Fibroblast of lung (primary cell): ENCODE measurements around the gene HADH. TPM values are rescaled to one million over a fixed set of nuclear protein-coding genes. Genes with fewer than 3 reads are reported as not detected.

Experiments
- DNase-seq, 2 donors: peaks; one replicate each; pipeline versions ENCODE4 v3.0.0 to v3.0.0-alpha.2; 2010; ENCODE audit warnings: low read depth in 2 of 2
- H2AFZ ChIP-seq: 2 replicates; pipeline ENCODE4 v1.5.1; 2012; ENCODE audit warnings: low read length, control low read depth, inconsistent platforms
- H3K27ac ChIP-seq: 2 replicates; pipeline ENCODE4 v1.5.1; 2011; ENCODE audit warnings: low read length, control low read depth; ENCODE audit not compliant: insufficient read depth
- H3K27me3 ChIP-seq: 2 replicates; pipeline ENCODE4 v1.5.1; 2011; ENCODE audit warnings: mild to moderate bottlenecking, low read length; ENCODE audit not compliant: control insufficient read depth, insufficient read depth
- H3K36me3 ChIP-seq: 2 replicates; pipeline ENCODE4 v1.5.1; 2011; ENCODE audit warnings: low read length; ENCODE audit not compliant: control insufficient read depth, insufficient read depth
- H3K4me1 ChIP-seq: 2 replicates; pipeline ENCODE4 v1.5.1; 2011; ENCODE audit warnings: low read length; ENCODE audit not compliant: control insufficient read depth, insufficient read depth; ENCODE audit errors: extremely low read depth
- H3K4me2 ChIP-seq: 2 replicates; pipeline ENCODE4 v1.5.1; 2011; ENCODE audit warnings: low read length, control low read depth; ENCODE audit not compliant: insufficient read depth; ENCODE audit errors: extremely low read depth
- H3K4me3 ChIP-seq, 4 experiments: fragments of 200-600 bp in 1 of 4; sonication (generic) in 1 of 4; replicated peaks in 1 of 4; 2 replicates each; pipeline ENCODE4 v1.5.1; 2011 to 2016; ENCODE audit warnings: low read length in 4 of 4, low read depth in 3 of 4, mild to moderate bottlenecking in 3 of 4, control low read depth in 2 of 4, inconsistent platforms in 1 of 4, mixed read lengths in 1 of 4; ENCODE audit not compliant: insufficient read depth in 1 of 4; ENCODE audit errors: control extremely low read depth in 1 of 4
- H3K79me2 ChIP-seq: 2 replicates; pipeline ENCODE4 v1.5.1; 2012; ENCODE audit warnings: mild to moderate bottlenecking, low read length, inconsistent platforms; ENCODE audit not compliant: control insufficient read depth, insufficient read depth
- H3K9ac ChIP-seq: 2 replicates; pipeline ENCODE4 v1.5.1; 2011; ENCODE audit warnings: mild to moderate bottlenecking, low read length, control low read depth; ENCODE audit not compliant: insufficient read depth
- H3K9me3 ChIP-seq: 2 replicates; pipeline ENCODE4 v1.5.1; 2012; ENCODE audit warnings: low read depth, low read length; ENCODE audit not compliant: control insufficient read depth, insufficient read depth
- H4K20me1 ChIP-seq: 2 replicates; pipeline ENCODE4 v1.5.1; 2011; ENCODE audit warnings: low read length; ENCODE audit not compliant: control insufficient read depth, insufficient read depth; ENCODE audit errors: extremely low read depth
- EZH2 ChIP-seq: IDR thresholded peaks from 2 replicates; pipeline ENCODE4 v1.5.1; 2012; ENCODE audit warnings: low read length, control low read depth, mild to moderate bottlenecking; ENCODE audit errors: missing control alignments
- polyA plus RNA-seq, 2 donors: library from polyadenylated mRNA; depleted of rRNA in 1 of 2; stranded (reverse) in 1 of 2; unstranded in 1 of 2; fragments of >200 nt; gene quantifications; 2 replicates each; pipeline ENCODE4 v1.2.1, GENCODE V29; 2011 to 2012; ENCODE audit warnings: missing spikeins in 1 of 2
- total RNA-seq: library from RNA; depleted of rRNA; stranded (reverse); fragments of >200 nt; gene quantifications from 2 replicates; pipeline ENCODE4 v1.2.1, GENCODE V29; 2014
- TF ChIP-seq, protein P1 (sequence below), 2 donors: IDR thresholded peaks in 1 of 2; conservative IDR thresholded peaks in 1 of 2; 1 replicate in 1 of 2; 2 replicates in 1 of 2; pipeline ENCODE4 v1.5.1; 2011 to 2012; ENCODE audit warnings: low read length in 2 of 2, control low read depth in 1 of 2, inconsistent platforms in 1 of 2, low read depth in 1 of 2, mild to moderate bottlenecking in 1 of 2

The HADH gene
- total and polyA plus RNA-seq, 2 donors (not counting 1 experiment from before 2014, with no cell fraction given), result 16.7 to 29.7 TPM

DNA sequence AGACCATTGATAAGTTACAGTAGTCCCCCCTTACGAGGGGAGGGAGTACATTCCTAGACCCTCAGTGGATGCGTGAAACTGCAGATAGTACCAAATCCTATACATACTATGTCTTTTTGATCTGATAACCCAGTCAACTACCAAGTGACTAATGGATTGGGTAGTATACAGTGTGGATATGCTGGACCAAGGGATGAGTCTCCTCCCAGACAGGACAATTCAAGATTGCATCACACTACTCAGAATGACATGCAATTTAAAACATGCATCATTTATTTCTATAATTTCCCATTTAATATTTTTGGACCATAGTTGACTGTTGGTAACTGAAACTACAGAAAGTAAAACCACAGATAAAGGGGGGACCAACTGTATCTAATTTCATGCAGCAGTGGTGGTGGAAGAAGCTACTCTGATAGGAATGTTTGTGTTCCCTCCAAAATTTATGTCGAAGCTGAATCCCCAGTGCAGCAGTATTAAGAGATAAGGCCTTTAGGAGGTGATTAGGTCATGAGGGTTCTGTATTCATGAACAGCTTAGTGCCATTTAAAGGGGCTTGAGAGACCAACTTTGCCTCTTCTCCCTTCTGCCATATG, 11.9 kb downstream of the HADH start:
- DNase-seq, result no peak
- Histone ChIP-seq H3K27ac (no peak overlapping the region), H3K27me3 (no peaks in the 10 kb centered on the region)

GRCh38 chr4:108003982-108004515, 14.4 kb downstream of the HADH start:
- TF ChIP-seq EZH2, result no peak
- TF ChIP-seq, protein P1, sequence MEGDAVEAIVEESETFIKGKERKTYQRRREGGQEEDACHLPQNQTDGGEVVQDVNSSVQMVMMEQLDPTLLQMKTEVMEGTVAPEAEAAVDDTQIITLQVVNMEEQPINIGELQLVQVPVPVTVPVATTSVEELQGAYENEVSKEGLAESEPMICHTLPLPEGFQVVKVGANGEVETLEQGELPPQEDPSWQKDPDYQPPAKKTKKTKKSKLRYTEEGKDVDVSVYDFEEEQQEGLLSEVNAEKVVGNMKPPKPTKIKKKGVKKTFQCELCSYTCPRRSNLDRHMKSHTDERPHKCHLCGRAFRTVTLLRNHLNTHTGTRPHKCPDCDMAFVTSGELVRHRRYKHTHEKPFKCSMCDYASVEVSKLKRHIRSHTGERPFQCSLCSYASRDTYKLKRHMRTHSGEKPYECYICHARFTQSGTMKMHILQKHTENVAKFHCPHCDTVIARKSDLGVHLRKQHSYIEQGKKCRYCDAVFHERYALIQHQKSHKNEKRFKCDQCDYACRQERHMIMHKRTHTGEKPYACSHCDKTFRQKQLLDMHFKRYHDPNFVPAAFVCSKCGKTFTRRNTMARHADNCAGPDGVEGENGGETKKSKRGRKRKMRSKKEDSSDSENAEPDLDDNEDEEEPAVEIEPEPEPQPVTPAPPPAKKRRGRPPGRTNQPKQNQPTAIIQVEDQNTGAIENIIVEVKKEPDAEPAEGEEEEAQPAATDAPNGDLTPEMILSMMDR (conservative IDR thresholded peaks at IDR 0.05 in 1 of 2, IDR thresholded peaks at IDR 0.05 in 1 of 2; ENCODE audit: low read depth in 1 of 2, low read length in 2 of 2), result no peak
- H3K27me3 ChIP-seq, result no peaks in the 10 kb centered on the region
- DNase-seq, result no peak
- no peak overlapping the region for H3K27ac ChIP-seq
- no peak overlapping the region for H3K4me3 ChIP-seq
- peaks cover 1% of the 10 kb centered on the region for H4K20me1 ChIP-seq
- no peaks in the 10 kb centered on the region for H3K9me3 ChIP-seq
- no peak overlapping the region for H2AFZ ChIP-seq
- no peaks in the 10 kb centered on the region for H3K79me2 ChIP-seq
- no peak overlapping the region for H3K9ac ChIP-seq
- no peak overlapping the region for H3K4me2 ChIP-seq
- no peaks in the 10 kb centered on the region for H3K36me3 ChIP-seq
- peaks cover 6% of the 10 kb centered on the region for H3K4me1 ChIP-seq

More for the DNA sequence above, 11.9 kb downstream of the HADH start:
- Histone ChIP-seq H3K4me2 (no peak overlapping the region), H3K4me1 (peaks cover 3% of the 10 kb centered on the region), H3K79me2 (no peaks in the 10 kb centered on the region), H3K9me3 (no peaks in the 10 kb centered on the region), H3K4me3 (no peak overlapping the region), H4K20me1 (peaks cover 1% of the 10 kb centered on the region), H3K9ac (no peak overlapping the region), H3K36me3 (no peaks in the 10 kb centered on the region), H2AFZ (no peak overlapping the region)
- TF ChIP-seq EZH2, result no peak
- TF ChIP-seq, protein P1 (conservative IDR thresholded peaks at IDR 0.05 in 1 of 2, IDR thresholded peaks at IDR 0.05 in 1 of 2; ENCODE audit: low read depth in 1 of 2, low read length in 2 of 2), result no peak

DNA sequence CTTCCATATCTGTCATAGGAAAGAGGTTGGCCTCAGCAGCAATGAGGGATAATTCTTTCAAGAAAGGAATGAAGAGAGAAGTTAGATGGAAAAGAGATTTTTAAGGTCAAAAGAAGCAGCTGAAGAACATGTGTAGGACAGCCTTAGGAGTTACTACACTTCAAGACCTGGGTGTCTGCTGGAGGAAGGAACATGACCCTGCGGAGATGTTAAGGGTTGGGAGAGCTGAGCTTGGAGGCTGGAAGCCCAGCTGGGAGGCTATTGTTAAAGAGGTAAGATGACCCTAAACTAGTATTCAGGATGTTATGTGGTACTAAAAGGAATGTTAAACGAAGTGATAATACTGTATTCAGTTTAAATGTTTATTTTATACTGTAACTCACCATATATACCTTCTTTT, 15.0 kb downstream of the HADH start:
- Histone ChIP-seq H3K27me3 (no peaks in the 10 kb centered on the region), H3K9ac (no peak overlapping the region), H3K4me3 (no peak overlapping the region), H4K20me1 (peaks cover 1% of the 10 kb centered on the region), H3K27ac (no peak overlapping the region), H2AFZ (no peak overlapping the region), H3K4me1 (peaks cover 6% of the 10 kb centered on the region), H3K79me2 (no peaks in the 10 kb centered on the region), H3K36me3 (no peaks in the 10 kb centered on the region), H3K9me3 (no peaks in the 10 kb centered on the region), H3K4me2 (no peak overlapping the region)
- DNase-seq, result no peak
- TF ChIP-seq, protein P1 (conservative IDR thresholded peaks at IDR 0.05 in 1 of 2, IDR thresholded peaks at IDR 0.05 in 1 of 2; ENCODE audit: low read depth in 1 of 2, low read length in 2 of 2), result no peak
- TF ChIP-seq EZH2, result no peak
